Activated CD8-positive, alpha-beta memory T cell treated with anti-CD3 and anti-CD28 coated beads, Interleukin-2, amount 10 ng/mL, durations not matched to agents 7 days and 5 days (primary cell): ENCODE results near the gene IDH2. TPM values are rescaled to one million over a fixed set of nuclear protein-coding genes. Genes with fewer than 3 reads are reported as not detected.
A peak's percentile ranks its signal among the peaks of the same experiment; 100 is the strongest.

Experiments used
- ATAC-seq: fragments of 150-1000 bp; cut with Tn5 transposase; one replicate; pipeline ENCODE4 v1.10.0; 2021; ENCODE audit warnings: moderate library complexity
- CTCF ChIA-PET: fragments of 350-600 bp; sonication (Branson Sonifier 250); formaldehyde crosslinking; loops from one replicate; lab custom pipeline; 2021; ENCODE audit warnings: antibody characterized with exemption; lab: Charles Lee
- DNase-seq: peaks from one replicate; pipeline ENCODE4 v3.0.0-alpha.2; 2020
- H3K27ac Mint-ChIP-seq: one replicate; pipeline ENCODE4 v1.8.0; 2021; ENCODE audit warnings: mild to moderate bottlenecking, mixed read lengths
- H3K27me3 Mint-ChIP-seq: one replicate; pipeline ENCODE4 v1.8.0; 2021; ENCODE audit warnings: mixed read lengths
- H3K36me3 Mint-ChIP-seq: one replicate; pipeline ENCODE4 v1.8.0; 2021; ENCODE audit warnings: mild to moderate bottlenecking, mixed read lengths
- H3K4me1 Mint-ChIP-seq: one replicate; pipeline ENCODE4 v1.8.0; 2021; ENCODE audit warnings: mixed read lengths
- H3K4me3 Mint-ChIP-seq: one replicate; pipeline ENCODE4 v1.8.0; 2021; ENCODE audit warnings: mild to moderate bottlenecking, moderate library complexity, mixed read lengths
- H3K9me3 Mint-ChIP-seq: one replicate; pipeline ENCODE4 v1.8.0; 2022; ENCODE audit warnings: low read depth, mixed read lengths
- total RNA-seq, 2 experiments: library from RNA; stranded (reverse); gene quantifications; one replicate each; pipeline ENCODE4 v1.2.3, GENCODE V29; 2021

The IDH2 gene
- total RNA-seq, 2 experiments from 2014 or later = 196 to 293 TPM

DNA sequence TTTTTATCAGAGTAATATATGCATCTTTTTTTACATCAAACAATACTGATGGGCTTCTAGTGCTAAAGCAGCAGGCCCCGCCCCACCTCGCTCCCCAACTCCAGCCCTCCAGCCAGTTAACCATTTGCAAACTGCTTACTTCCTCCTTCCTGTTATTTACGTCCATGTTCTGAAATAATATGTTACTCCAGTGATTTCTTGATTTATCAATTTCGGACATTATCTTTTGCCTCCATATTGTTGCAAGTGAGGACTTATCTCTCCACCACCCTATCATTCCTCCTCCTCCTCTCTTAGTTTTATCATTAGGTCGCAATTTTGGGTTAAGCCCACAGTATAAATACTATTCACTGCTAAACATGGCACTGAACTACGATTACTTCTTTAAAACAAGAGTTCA is 61.6 kb downstream of the IDH2 start:
- peaks cover 6% of the 10 kb centered on the region for H3K36me3 Mint-ChIP-seq
- no peaks in the 10 kb centered on the region for H3K27me3 Mint-ChIP-seq
- CTCF ChIA-PET = no interaction called here
- no peak for ATAC-seq
- no peak for DNase-seq
- H3K4me1 Mint-ChIP-seq = peaks cover 27% of the 10 kb centered on the region
- no peaks in the 10 kb centered on the region for H3K9me3 Mint-ChIP-seq
- H3K27ac Mint-ChIP-seq = no peak overlapping the region
- H3K4me3 Mint-ChIP-seq = no peak overlapping the region

DNA sequence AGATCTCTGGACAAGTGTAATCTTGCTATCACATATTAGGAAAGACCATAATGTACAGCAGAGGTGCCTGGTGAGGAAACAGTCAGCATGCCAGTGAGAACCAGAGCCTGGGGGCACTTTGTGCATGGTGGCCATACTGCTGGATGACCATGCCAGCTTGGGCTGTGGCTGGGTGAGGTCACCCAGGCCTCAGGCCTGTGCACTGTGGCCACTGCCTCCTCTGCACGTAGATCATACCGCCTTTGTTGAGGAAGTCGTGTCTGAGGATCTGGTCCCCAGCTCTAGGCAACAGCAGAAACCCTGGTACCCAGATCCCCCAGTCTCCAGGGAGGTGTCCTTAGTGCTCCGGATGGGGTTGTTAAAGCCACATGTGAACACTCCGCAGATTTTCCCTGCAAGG is 62.3 kb downstream of the IDH2 start:
- Mint-ChIP-seq H3K36me3 (peaks cover 6% of the 10 kb centered on the region), H3K4me3 (no peak overlapping the region), H3K27me3 (no peaks in the 10 kb centered on the region), H3K9me3 (no peaks in the 10 kb centered on the region), H3K4me1 (peaks cover 33% of the 10 kb centered on the region), H3K27ac (no peak overlapping the region)
- CTCF ChIA-PET = no interaction called here
- no peak for ATAC-seq
- no peak for DNase-seq

DNA sequence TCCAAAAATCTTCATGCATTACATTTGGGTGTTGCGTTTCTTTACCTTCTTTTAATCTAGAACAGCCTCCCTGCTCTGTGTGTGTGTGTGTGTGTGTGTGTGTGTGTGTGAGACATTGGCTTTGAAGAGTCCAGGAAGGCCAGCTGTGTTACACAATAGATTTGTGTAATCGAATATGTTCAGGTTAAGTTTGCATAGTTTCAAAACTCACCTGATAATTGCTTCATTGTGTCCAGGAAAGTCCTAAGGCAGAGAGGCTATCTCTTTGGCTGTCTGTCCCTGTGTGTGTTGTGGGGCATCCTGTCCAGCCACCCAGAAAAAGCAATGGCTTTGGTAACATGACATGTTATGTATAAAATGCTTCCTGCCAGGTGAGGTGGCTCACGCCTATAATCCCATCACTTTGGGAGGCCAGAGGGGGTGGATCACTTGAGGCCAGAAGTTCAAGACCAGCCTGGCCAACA is 63.6 kb downstream of the IDH2 start:
- Mint-ChIP-seq H3K27ac (peak overlapping the region; percentile 33), H3K9me3 (no peaks in the 10 kb centered on the region), H3K36me3 (peaks cover 9% of the 10 kb centered on the region), H3K4me1 (peaks cover 46% of the 10 kb centered on the region), H3K4me3 (no peak overlapping the region), H3K27me3 (no peaks in the 10 kb centered on the region)
- no peak for ATAC-seq
- CTCF ChIA-PET = interaction anchor here (1.3 kb wide), 1 partner anchor 298 kb away, joined by 4 read pairs; no protein-coding TSS in a partner anchor
- no peak for DNase-seq

DNA sequence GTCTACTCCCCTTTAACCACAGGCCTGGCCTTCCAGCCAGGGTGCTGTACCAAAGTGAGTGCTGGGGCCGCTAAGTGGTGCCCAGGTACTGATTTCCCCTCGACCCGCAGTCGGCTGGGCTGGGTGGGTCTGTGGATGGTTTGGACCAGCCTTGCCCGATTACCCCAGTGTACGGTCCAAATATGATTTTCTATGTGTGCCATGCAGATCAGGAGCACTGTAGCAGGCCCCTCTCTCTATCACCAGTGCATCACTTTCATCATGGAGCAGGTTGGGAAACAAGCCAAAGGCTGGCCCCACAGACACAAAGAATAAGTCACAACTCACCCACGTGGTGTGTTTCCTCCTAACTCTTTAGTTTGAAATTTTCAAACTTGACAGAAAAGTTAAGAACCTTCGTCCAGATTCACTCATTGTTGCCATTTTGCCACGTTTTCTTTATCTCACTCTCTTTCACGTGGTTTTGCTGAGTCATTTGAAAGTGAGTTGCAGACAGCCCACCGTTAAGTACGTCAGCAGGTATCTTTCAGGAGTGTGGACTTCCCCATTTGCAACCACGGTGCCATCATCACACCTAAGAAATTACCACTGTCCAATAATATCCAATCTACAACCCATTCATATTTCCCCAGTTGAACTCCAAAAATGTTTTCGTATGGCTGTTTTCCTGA is 64.2 kb downstream of the IDH2 start:
- H3K4me3 Mint-ChIP-seq = no peak overlapping the region
- peaks cover 52% of the 10 kb centered on the region for H3K4me1 Mint-ChIP-seq
- H3K36me3 Mint-ChIP-seq = peaks cover 9% of the 10 kb centered on the region

DNA sequence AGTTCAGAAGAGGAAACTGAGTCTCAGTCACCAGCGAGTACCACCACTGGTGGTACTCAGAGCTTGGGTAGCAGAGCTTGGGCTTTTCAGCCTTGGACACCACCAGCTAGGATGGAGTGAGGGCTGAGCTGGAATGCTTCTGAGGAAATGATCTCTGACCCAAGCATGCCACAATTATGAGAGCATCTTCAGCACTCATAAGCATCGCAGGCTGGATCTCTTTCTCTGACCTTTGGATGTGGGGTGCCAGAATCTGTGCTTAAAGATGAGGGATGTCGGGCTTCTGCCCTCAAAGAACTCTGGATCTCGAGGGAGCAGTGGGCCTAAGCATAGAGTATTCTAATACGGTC is 64.8 kb downstream of the IDH2 start:
- H3K4me1 Mint-ChIP-seq = peaks cover 55% of the 10 kb centered on the region
- H3K9me3 Mint-ChIP-seq = no peaks in the 10 kb centered on the region
- CTCF ChIA-PET = no interaction called here
- no peak overlapping the region for H3K4me3 Mint-ChIP-seq
- ATAC-seq (no peak), DNase-seq (no peak)
- peaks cover 9% of the 10 kb centered on the region for H3K36me3 Mint-ChIP-seq
- H3K27me3 Mint-ChIP-seq = no peaks in the 10 kb centered on the region
- H3K27ac Mint-ChIP-seq = peak overlapping the region; percentile 44

More for the DNA sequence above, 64.2 kb downstream of the IDH2 start:
- no peaks in the 10 kb centered on the region for H3K27me3 Mint-ChIP-seq
- ATAC-seq = peak; percentile 56
- H3K9me3 Mint-ChIP-seq = no peaks in the 10 kb centered on the region
- DNase-seq = peak; percentile 72
- CTCF ChIA-PET = interaction anchor here (1.3 kb wide), 1 partner anchor 298 kb away, joined by 4 read pairs; no protein-coding TSS in a partner anchor
- peak overlapping the region; percentile 44 for H3K27ac Mint-ChIP-seq

DNA sequence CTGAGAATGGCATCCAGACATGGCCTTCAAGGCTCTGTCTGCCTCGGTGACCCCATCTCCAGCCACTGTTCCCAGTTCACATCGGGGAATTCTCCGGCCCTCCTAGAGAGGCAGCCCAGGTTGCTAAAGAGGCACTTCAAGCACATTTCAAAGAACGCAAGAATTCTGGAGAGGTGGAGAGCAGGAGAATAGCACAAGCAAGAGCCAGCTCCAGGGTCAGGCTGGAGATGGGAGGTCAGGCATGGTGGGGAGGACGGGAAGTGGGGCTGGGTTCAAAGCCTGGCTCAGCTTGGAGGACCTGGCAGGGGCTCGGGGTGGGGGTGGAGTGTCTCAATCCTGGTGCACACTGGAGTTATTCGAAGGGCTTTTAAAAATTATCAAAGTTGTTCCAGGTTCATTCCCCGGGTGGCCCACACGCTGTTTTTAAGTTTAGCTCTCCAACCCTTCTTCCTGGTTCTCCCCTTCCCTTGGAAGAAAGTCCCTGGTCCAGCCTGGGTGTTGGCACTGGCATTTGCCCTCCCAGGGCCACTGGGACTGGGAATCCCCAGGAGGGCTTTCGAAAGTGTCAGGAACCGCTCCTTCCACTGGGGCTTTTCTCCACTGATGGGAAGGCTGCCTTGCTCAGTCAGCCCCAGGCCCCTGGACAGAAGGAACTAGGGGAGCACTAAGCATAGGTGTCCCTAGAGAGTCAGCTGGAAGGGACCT is 65.3 kb downstream of the IDH2 start:
- no peak for ATAC-seq
- Mint-ChIP-seq H3K4me3 (no peak overlapping the region), H3K27me3 (no peaks in the 10 kb centered on the region), H3K9me3 (no peaks in the 10 kb centered on the region), H3K36me3 (peaks cover 9% of the 10 kb centered on the region), H3K27ac (no peak overlapping the region), H3K4me1 (peaks cover 58% of the 10 kb centered on the region)
- CTCF ChIA-PET = no interaction called here
- no peak for DNase-seq

DNA sequence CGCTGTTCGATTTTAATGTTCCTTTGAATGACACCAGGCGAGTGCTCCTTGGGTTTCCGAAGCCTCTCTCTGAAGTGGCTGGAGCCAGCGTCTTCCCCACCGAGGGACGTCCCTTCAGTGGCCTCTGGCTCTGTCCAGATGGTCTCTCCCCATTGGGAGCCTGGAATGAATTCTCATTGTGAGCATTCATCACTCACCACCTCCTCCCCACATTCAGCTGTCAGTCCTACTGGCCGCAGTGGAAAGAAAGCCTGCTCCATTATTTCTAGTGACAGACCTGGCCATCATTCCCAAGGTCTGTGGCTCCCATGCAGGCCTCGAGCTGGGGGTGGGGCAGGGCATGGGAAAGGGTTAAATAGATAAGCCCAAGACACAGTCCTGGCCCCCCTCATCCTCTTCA is 65.9 kb downstream of the IDH2 start:
- H3K4me1 Mint-ChIP-seq = peaks cover 62% of the 10 kb centered on the region
- CTCF ChIA-PET = no interaction called here
- H3K9me3 Mint-ChIP-seq = no peaks in the 10 kb centered on the region
- no peak for DNase-seq
- H3K4me3 Mint-ChIP-seq = no peak overlapping the region
- H3K36me3 Mint-ChIP-seq = peaks cover 9% of the 10 kb centered on the region
- H3K27ac Mint-ChIP-seq = no peak overlapping the region
- ATAC-seq = no peak
- H3K27me3 Mint-ChIP-seq = no peaks in the 10 kb centered on the region

DNA sequence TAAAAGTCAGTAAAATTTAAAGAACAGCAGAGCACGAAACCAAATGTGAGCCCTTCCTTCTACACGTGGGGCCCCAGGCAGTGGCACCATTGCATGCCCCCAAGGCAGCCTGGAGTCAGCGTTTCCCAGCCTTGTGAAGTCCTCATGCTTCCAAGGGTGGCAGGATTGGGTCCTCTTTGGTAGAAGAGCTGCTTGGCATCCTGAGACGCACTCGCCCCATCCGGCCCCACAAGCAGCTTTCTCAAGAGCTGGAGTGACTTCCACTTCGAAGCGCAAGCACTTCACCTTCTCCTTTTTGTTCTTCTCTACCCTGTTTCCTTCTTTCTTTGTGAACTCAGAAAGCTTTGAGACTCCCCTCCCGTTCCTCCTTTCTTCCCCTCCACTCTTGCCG is 66.4 kb downstream of the IDH2 start:
- DNase-seq (no peak), ATAC-seq (no peak)
- H3K27me3 Mint-ChIP-seq = no peaks in the 10 kb centered on the region
- H3K36me3 Mint-ChIP-seq = peaks cover 9% of the 10 kb centered on the region
- no peaks in the 10 kb centered on the region for H3K9me3 Mint-ChIP-seq
- H3K27ac Mint-ChIP-seq = no peak overlapping the region
- CTCF ChIA-PET = no interaction called here
- no peak overlapping the region for H3K4me3 Mint-ChIP-seq
- H3K4me1 Mint-ChIP-seq = peaks cover 66% of the 10 kb centered on the region

DNA sequence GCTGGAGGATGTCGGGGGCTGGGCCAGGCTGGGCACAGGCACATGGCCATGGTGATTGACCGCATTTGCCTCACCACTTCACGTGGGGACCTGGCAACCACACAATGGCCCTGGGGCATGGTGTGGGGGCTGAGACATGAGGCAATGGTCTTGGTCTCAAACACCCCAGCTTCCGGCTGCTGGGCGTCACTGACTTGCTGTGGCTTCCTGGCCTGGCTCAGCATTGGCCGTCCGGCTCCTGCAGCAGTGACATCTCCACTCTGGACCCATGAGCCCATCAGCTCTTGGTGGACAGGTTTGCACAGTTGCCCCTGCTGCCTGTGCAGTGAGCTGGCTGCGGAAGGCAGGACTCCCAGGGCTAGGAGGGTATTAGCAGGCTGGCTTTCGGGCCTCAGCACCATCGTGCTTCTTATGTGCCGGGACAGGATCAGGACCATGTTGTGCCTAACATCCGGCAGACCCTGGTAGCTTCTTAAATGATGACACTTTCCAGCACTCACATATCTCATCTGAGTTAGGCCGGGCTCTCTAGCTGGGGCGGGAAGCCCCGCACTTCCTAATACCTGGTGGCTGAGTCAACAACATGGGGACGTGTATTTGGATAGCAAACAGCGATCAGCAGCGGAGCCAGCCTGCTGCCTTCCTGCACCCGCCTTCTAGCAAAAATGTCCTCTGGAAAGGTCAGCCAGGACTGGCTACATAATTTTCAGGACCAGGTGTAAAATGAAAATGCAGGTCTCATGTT is 67.0 kb downstream of the IDH2 start:
- ATAC-seq (no peak), DNase-seq (no peak)
- Mint-ChIP-seq H3K27me3 (no peaks in the 10 kb centered on the region), H3K36me3 (peaks cover 9% of the 10 kb centered on the region), H3K9me3 (no peaks in the 10 kb centered on the region), H3K4me3 (no peak overlapping the region), H3K27ac (peak overlapping the region; percentile 79), H3K4me1 (peaks cover 68% of the 10 kb centered on the region)
- CTCF ChIA-PET = interaction anchor here (0.6 to 1.0 kb wide), 3 partner anchors 33 to 339 kb away, joined by 3 read pairs; no protein-coding TSS in a partner anchor

DNA sequence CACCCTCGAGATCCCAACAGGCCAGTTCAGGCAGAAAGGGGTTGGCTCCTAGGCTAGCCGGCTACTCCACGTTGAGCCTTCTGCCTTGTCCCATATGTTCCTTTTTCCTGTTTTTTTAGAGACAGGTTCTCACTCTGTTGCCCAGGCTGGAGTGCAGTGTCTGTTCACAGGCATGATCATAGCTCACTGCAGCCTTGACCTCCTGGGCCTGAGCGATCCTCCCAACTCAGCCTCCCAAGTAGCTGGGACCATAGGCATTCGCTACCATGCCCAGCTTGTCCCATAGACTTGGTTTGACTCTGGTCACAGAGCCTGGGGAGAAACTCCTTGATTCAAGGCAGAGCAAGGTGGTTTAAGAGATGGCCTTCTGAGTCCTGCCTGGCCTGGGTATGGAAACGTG is 68.8 kb downstream of the IDH2 start:
- Mint-ChIP-seq H3K9me3 (no peaks in the 10 kb centered on the region), H3K27me3 (no peaks in the 10 kb centered on the region), H3K27ac (peak overlapping the region; percentile 79), H3K36me3 (peaks cover 11% of the 10 kb centered on the region), H3K4me1 (peaks cover 63% of the 10 kb centered on the region), H3K4me3 (no peak overlapping the region)
- ATAC-seq (no peak), DNase-seq (no peak)
- CTCF ChIA-PET = interaction anchor here (0.8 to 1.2 kb wide), 3 partner anchors 11 to 139 kb away, joined by 3 to 4 read pairs (median 3); partner anchors contain the start of gene AP3S2

Other genes starting within 250 kb of the IDH2 start
- gene AP3S2, start 208.5 kb downstream of the IDH2 start, total RNA-seq = 10 to 100 TPM; 22.2 to 26.5 TPM
- gene ARPIN, start 189.5 kb downstream of the IDH2 start, total RNA-seq = not detected
- 10 to 100 TPM; 14.1 to 16.6 TPM for gene ZNF710, start 101.1 kb downstream of the IDH2 start, total RNA-seq
- gene SEMA4B, start 98.9 kb upstream of the IDH2 start, total RNA-seq = 10 to 100 TPM in 1 of 2 experiments, 1 to 10 TPM in 1; 6.0 to 13.8 TPM
- 100 to 1,000 TPM; 120 to 127 TPM for gene CIB1, start 131.5 kb upstream of the IDH2 start, total RNA-seq
- gene GDPGP1, start 131.7 kb upstream of the IDH2 start, total RNA-seq = 1 to 10 TPM; 7.0 to 9.8 TPM
- gene TTLL13, start 147.1 kb upstream of the IDH2 start, total RNA-seq = 1 to 10 TPM in 1 of 2 experiments, under 1 TPM in 1; 0.80 to 1.1 TPM
- 10 to 100 TPM; 30.1 to 34.9 TPM for gene NGRN, start 163.2 kb upstream of the IDH2 start, total RNA-seq
- gene ZNF774, start 249.8 kb upstream of the IDH2 start, total RNA-seq = 1 to 10 TPM; 1.6 to 2.1 TPM